ENCODE data around the gene MAN1C1. TPM values are rescaled to one million over a fixed set of nuclear protein-coding genes. Genes with fewer than 3 reads are reported as not detected.

MAN1C1 gene
- total RNA-seq, 4 donors from 2014 or later = 14.6 to 25.1 (median 17.5) TPM

DNA sequence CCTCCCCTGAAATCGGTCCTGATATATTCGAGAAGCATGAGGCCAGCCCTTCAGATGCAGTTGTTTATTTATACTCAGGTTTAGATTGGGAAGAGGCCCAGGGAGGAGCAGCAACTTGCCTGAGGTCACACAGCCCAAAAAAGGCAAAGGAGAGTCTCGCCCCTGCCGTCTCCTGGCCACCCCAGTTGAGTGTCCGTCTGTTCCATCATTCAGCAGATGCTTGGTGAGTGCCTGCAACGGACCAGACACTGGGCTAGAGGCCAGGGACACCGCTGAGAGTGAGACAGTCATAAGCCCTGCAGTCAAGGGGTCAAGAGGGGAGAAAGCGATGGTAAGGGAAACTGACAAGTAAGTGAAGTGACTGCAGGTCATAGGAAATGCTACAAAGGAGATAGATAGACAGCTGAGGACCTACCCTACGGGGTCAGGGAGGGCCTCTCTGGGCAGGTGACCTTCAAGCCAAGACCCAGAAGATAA lies 168.0 kb downstream of the MAN1C1 start:
- Histone ChIP-seq H3K4me3 (no peak overlapping the region), H3K27ac (no peak overlapping the region), H3K27me3 (no peaks in the 10 kb centered on the region), H3K9me3 (no peaks in the 10 kb centered on the region), H3K4me1 (peaks cover 0 to 43% (median 0%) of the 10 kb centered on the region in 4 donors), H3K36me3 (peaks cover 0 to 24% (median 0%) of the 10 kb centered on the region in 3 donors)
- WGBS, 2 donors = 52 to 54% methylated on average over 9 of the region's 9 CpGs
- no peak for DNase-seq (ENCODE audit: low spot score in 2 of 2)
- TF ChIP-seq CTCF (IDR thresholded peaks at IDR 0.05) (no peak), EP300 (IDR thresholded peaks at IDR 0.05) (no peak), POLR2A (IDR thresholded peaks at IDR 0.05) (no peak)

GRCh38 chr1:25785333-25786067 lies 168.9 kb downstream of the MAN1C1 start:
- Histone ChIP-seq H3K9me3 (no peaks in the 10 kb centered on the region), H3K27ac (no peak overlapping the region), H3K36me3 (peaks cover 0 to 24% (median 0%) of the 10 kb centered on the region in 3 donors), H3K4me1 (peaks cover 0 to 37% (median 0%) of the 10 kb centered on the region in 4 donors), H3K4me3 (no peak overlapping the region), H3K27me3 (no peaks in the 10 kb centered on the region)
- DNase-seq (ENCODE audit: low spot score in 2 of 2) = no peak
- WGBS, 2 donors = 77 to 84% methylated on average over 10 of the region's 10 CpGs
- TF ChIP-seq CTCF (IDR thresholded peaks at IDR 0.05) (no peak), EP300 (IDR thresholded peaks at IDR 0.05) (no peak), POLR2A (IDR thresholded peaks at IDR 0.05) (no peak)

DNA sequence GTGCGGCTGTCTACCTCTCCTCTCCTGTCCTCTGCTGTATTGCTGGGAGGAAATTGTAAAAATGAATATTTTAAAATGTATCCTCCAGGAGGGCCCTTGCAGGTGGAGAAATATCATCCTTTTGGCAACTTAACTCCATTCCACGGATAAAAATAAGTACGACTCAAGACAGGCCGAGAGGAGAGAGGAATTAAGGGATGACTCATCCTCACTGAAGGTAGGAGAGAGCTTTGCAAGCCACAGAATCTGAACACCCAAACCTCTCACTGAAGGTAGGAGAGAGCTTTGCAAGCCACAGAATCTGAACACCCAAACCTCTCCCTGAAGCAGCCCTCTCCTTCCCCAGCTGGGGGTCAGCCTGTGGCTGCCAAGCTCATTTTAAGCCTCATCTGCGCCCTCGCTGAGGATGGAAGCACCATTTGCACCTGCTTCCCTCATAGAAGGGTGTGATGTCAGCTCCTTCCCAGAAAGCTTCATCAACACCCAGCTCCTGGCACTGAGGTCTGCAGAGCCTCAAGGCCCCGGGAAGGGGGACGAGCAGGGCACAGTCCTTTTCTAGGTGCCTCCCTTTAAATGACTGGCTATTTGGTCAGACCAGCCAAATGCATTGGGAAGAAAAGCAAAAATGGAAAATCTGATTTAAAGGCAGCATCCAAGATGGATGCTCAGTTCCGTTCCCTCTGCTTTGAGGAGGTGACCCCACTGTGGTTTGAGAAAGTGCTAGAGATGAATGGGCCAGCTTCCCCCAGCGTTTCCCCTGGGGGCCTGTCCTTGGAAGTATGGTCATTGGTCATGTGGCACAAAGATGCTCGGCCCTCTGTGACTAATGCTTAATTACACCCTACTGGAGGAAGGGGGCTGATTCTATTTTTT lies 170.5 kb downstream of the MAN1C1 start:
- no peaks in the 10 kb centered on the region for H3K27me3 ChIP-seq
- no peak for DNase-seq (ENCODE audit: low spot score in 2 of 2)
- 66 to 72% methylated on average over 11 of the region's 11 CpGs for WGBS, 2 donors
- peaks cover 0 to 24% (median 0%) of the 10 kb centered on the region in 3 donors for H3K36me3 ChIP-seq
- peaks cover 0 to 27% (median 0%) of the 10 kb centered on the region in 4 donors for H3K4me1 ChIP-seq
- H3K27ac ChIP-seq = no peak overlapping the region
- no peaks in the 10 kb centered on the region for H3K9me3 ChIP-seq
- H3K4me3 ChIP-seq = no peak overlapping the region
- TF ChIP-seq POLR2A (IDR thresholded peaks at IDR 0.05) (no peak), EP300 (IDR thresholded peaks at IDR 0.05) (no peak), CTCF (IDR thresholded peaks at IDR 0.05) (no peak)

GRCh38 chr1:25787760-25788166 lies 171.2 kb downstream of the MAN1C1 start:
- Histone ChIP-seq H3K27ac (no peak overlapping the region), H3K27me3 (no peaks in the 10 kb centered on the region)

More at GRCh38 chr1:25787760-25788166, 171.2 kb downstream of the MAN1C1 start:
- TF ChIP-seq CTCF (IDR thresholded peaks at IDR 0.05) = no peak
- Histone ChIP-seq H3K4me1 (peaks cover 0 to 27% (median 0%) of the 10 kb centered on the region in 4 donors), H3K9me3 (no peaks in the 10 kb centered on the region), H3K4me3 (no peak overlapping the region), H3K36me3 (peaks cover 0 to 24% (median 0%) of the 10 kb centered on the region in 3 donors)
- 77 to 90% methylated on average over 5 of the region's 5 CpGs for WGBS, 2 donors
- DNase-seq (ENCODE audit: low spot score in 2 of 2) = no peak
